GM19395 (cell line): ENCODE measurements around the gene DNA2.

Experiments
- ATAC-seq: cut with Tn5 transposase; IDR thresholded peaks from one replicate; pipeline ENCODE4 v1.9.1; 2021; ENCODE audit warnings: mild to moderate bottlenecking, moderate library complexity; ENCODE audit not compliant: unreplicated experiment

Gene DNA2

DNA sequence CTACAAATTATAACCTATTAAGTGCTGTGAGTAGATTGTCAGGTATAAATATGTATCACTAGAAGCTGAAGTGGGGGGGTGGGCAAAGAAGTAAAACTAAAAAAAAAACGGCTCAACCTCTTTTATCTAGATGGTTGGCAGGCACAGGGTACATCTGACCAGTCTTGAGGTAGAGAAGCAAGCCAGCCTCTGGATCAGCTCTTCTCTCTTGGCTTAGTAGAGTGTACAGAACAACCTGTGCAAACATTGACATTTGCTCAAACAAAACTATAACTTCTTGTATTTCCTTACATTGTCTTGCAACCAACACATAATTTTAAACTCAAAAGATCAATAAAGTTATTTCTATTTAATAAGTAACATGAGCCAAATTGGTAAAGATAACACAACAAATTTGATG, 25.6 kb downstream of the DNA2 start:
- ATAC-seq, result no peak

DNA sequence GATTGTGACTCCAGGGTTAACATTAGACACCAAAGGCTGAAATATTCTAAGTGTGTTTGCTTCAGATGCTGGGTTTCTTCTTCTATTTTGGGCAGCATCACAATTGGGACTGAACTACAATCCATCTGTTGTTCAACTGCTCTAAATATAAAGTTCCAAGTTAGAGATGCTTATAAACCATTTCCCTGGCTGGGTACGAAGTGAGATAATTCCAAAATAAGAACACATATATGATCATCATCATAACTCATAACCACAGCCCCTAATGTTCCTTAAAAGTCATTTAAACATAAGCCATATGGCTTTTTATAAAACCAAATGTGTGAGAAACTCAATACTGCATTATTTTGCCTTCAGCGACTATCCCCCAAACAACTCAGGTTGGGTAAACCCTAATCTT, 28.8 kb downstream of the DNA2 start:
- no peak for ATAC-seq

DNA sequence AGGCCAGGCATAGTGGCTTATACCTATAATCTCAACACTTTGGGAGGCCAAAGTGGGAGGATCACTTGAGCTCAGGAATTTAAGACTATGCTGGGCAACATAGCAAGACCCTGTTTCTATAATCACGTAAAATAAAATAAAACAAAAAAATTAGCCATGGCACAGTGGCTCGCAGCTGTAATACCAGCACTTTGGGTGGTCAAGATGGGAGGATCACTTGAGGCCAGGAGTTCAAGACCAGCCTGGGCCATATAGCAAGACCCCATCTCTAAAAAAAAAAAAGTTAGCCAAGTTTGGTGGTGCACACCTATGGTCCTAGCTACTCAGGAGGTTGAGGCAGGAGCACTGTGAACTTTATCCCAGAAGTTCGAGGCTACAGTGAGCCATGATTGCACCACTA, 30.9 kb downstream of the DNA2 start:
- ATAC-seq, result no peak

DNA sequence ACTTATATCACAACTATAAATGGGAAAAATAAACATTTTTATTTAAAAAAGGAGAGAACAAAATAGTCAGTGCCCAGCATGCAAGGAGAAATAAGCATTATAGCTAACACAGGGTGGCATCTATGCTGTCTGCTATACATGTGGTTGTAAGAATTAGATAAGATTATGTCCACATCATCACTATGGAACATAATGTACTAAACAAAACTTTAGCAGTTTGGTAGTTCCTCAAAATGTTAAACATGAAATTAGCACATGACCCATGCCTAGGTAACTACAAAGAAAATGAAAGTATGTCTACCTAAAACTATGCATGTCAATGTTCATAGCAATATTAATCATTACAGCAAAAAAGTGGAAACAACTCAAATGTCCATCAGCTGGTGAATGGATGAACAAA, 36.0 kb downstream of the DNA2 start:
- ATAC-seq, result no peak

DNA sequence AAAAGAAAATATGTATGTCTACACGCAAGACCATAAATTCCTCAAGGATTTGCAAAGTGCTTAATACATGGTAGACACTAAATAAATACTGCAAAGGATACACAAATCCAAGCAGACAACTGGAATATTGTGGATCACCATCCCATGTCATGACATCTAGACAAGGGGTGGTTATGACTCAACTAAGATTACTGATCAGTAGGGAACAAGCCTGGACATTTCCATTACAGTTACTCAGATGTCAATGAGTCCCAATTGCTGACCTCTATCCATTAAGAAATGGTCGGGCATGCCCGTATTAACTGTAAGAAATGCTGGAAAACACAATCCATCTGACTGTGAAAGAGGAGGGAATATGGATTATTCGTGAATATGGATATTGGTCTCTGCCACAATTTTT, 37.1 kb downstream of the DNA2 start:
- ATAC-seq, result no peak

DNA sequence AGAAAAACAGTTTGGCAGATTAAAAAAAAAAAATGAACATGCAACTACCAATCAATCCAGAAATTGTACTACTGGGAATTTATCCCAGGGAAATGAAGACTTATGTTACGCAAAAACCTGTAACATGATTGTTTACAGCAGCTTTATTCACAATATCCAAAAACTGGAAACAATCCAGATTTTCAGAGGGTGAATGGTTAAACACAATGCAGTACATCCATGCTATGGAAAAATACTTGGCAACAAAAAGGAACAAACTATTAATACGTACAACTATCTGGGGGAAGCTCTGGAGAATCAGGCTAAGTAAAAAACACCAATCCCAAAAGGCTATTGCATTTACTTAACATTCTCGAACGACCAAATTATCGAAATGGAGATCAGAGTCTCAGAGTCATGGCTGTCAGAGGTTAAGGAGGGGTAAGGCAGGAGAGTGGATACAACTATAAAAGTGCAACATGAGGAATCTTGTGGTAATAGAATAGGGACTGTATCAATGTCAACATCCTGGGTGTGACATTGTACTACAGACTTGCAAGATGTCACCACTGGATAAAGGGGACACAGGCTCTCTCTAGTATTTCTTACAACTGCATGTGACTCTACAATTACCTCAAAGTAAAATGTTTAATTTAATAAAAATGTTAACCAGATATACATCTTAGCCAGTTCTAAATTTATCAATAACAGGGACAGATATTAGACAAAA, 43.2 kb downstream of the DNA2 start:
- no peak for ATAC-seq

DNA sequence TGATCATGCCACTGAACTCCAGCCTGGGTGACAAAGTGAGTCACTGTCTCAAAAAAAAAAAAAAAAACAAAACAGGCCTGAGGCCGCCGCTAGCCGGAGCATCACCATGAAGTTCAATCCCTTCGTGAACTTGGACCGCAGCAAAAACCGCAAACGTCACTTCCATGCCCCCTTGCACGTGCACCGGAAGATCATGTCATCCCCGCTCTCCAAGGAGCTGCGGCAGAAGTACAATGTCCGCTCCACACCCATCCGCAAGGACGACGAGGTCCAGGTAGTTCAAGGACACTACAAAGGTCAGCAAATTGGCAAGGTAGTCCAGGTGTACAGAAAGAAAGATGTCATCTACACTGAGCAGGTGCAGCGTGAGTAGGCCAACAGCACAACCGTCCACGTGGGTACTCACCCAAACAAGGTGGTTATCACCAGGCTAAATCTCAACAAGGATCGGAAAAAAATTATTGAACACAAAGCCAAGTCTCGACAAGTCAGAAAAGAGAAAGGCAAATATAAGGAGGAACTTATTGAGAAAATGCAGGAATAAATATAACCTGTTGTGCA, 47.2 kb downstream of the DNA2 start:
- ATAC-seq, result no peak

DNA sequence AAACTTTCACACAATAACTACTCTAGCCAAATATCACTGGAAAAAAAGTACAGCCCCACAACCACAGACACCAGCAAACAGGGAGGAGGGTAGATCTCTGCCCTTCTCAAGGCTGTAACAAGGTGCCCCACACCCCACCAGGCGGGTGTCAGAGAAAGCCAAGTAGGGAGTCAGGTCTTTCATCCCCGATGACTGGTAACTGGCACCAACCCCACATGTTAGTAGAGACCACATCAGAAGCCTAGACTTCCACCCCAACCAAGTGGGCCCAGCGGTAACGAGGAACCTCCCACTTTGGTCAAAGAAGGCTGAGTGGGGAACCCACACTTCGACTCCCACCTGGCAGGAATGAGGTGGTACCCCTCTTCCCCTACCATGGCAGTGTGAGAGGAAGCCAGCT, 48.3 kb downstream of the DNA2 start:
- ATAC-seq, result no peak

DNA sequence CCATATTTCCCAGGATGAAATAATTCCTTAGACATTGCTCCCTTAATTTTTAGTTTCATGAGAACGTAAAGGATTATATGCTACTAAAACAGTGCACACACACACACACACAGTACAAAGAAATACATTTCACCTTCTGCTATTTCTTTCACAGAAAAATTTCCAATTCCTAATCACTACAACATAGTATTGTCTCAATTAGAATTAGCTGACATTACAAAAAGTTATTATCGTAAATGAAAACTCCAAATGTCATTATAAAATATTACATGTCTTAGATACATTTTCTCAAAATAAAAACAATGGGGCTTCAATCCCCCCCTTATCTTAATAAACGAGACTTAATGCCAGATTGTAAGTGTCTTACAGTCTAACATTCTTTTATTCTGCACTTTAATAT, 52.4 kb downstream of the DNA2 start:
- ATAC-seq, result no peak

DNA sequence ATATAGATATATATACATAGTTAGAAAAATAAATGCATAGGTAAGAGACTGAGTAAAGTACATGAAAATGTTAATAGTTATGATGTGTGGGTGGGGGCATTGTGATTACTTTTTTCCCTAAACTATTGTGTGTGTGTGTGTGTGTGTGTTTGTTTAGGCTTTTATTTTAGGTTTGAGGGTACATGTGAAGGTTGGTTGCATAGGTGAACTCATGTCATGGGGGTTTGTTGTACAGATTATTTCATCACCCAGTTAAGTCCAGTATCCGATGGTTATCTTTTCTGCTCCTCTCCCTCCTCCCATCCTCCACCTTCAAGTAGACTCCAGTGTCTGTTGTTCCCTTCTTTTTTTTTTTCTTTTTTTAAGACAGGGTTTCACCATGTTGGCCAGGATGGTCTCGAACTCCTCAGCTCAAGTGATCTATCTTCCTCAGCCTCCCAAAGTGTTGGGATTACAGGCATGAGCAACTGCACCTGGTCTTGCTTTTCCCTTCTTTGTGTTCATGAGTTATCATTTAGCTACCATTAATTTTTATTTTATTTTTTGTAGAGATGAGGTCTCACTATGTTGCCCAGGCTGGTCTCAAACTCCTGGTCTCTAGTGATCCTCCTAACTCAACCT, 62.8 kb downstream of the DNA2 start:
- no peak for ATAC-seq

DNA sequence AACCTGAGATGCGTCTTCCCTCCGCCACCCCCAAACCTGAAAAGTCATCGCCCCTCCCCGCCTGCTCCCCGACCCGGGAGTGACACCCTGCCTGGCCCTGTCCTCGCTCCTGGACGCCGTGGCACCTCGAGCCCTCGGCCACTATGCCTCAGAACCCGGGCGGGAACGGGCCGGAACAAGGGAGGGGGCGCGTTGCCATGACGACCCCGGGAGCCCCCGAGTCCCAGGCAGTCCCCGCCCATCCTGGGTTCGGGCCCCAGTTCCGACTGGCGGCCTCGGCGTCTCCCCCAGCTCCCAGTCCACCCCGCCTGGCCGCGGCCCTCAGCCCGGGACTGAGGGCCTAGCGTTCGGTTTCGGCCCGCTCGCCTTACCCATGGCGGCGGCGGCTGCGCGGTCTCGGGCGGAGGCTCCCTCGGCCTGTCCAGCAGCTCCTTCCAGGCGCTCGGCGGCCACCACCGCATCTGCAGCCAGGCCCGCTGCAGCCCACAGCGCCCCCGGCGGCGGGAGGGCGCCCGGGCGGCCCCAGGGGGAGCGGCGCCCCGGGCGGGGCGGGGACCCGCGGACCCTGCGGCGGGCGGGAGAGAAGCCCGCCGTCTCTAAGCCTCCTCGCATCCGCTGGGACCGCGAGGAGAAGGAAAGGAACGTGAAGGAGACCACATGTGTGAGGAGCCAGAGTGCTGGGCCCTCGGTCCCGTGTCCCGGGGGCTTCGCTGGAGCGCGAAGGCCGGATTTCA, 64.8 kb downstream of the DNA2 start, which contains the start of gene RUFY2:
TSS of gene RUFY2 (minus strand) at position 463 of the 734 bp plus-strand sequence. CDS start at position 375, 88 bp downstream.
- ATAC-seq, result peak; percentile 93

DNA sequence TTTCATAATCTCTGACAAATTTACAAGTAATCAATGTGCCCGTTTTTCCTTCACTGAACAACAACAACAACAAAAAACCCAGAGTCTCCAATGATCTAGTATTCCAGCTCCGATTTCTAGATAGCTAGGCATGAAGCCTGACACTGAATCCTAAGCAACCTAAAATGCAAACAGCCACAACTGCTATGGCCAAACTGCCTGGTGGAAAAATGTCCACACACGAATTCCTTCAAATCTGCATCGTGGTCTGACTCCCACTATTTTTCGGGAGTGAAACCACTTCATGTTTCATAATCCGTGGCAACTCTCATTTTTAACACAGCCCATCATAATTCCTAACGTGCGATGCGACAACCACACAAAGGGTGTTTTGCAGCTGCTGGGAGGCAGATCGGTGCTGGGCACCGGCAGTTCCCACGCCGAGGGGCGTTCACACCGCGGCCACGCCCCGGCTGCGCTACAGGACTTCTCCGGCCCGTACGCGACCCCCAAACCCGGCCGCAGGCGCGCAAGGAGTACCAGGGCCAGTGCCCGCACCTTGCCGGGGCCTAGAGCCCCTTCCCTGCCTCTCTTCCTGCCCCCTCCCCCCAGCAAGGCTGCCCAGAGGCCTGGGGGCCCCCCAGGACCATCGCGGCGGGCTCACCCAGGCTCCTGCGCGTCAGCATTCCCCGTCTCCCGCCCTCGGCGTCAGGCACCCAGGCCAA, 65.5 kb downstream of the DNA2 start:
- ATAC-seq, result peak; percentile 42

DNA sequence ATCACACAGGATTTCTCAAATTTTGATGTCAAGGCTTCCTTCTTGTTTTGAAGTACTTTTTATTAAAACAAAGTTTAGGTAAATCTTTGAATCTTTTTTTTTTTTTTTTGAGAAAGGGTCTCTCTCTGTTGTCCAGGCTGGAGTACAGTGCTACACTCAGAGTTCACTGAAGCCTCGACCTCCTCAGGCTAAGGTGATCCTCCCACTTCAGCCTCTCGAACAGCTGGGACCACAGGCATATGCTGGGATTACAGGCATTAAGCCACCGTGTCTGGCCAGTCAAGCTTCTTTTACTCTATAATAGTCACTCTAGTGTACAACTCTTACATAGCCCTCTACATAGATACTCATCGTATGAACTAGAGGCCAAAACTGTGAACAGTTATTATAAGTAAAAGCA, 68.1 kb downstream of the DNA2 start:
- ATAC-seq, result no peak

DNA sequence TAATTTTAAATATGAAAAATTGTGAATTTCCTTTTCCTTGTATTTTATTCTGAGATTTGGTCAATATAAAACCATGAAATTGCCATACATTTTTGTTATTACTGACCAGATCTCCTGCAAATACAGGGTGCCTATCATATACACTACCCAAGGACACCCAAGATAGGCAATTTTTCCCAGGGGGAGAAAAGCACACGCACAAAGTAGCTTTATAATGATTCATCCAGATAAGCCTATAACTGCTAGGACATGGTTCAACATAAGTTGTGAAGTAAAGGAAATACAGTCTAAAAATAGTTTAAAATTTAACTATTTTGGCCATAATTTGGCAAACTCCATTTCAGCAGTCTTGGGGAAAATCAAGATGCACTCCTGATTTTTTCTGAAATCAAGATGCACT, 69.5 kb downstream of the DNA2 start:
- ATAC-seq, result no peak

DNA sequence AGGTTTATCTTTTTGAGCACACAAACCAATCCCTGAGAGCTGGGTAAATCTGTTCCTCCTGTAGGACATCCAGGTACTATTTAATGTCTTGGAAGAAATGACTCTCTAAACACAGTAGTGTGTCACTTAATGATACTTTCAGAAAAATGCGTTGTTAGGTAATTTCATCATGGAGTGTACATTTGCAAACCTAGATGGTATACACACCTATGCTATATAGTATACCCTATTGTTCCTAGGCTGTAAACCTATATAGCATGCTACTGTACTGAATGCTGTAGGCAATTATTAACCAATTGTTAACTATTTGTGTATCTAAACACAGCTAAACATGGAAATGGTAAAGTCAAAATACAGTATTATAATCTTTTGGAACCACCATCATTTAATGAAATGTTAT, 74.8 kb downstream of the DNA2 start:
- ATAC-seq, result no peak

DNA sequence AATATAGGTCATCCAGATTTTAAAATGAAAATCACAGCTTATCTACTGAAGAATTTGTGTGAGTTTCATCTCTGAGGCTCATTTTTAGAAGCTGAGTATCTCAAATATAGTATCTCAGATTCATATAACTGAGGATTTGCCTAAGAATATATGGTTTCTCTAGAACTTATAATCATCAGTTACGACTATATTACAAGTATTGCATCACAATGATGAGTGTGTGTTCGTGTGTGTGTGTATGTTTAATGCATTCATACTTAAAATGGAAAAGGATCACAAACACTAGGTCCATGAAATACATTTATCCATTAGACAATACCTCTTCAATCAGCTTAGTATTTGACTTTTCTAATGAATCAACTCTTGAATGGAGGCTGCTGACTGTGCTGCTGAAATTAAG, 86.0 kb downstream of the DNA2 start:
- no peak for ATAC-seq

DNA sequence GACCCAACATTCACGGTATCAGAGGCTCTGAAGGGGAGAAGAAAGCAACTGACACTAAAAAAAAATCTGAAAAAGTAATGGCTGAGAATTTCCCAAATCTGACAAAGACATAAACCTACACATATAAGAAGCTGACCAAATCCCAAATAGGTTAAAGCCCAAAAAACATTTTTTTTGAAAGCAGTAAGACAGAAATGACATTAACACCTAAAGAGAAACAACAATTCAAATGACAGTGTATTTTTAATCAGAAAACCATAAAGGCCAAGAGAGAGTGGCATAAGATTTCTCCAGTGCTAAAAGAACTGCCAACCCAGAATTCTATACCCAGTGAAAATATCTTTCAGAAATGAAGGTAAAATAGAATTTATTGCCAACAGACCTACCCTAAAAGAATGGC, 100.2 kb downstream of the DNA2 start:
- no peak for ATAC-seq

DNA sequence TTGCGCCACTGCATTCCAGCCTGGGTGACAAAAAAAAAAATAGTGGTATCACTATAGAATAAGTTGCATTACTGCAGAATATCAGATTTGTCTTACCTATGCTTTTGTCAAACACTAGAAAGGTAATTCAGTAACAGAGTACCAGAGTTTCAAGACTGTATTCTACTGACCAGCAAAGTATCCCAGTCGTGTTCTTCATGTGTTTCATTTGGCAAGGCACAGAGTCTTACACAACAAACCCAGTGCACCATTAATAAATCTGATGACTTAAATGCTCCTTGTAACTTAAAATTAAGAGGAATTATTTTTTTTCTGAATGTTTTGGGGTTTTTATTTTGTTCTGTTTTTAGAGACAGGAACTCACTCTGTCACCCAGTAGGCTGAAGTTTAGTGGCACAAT, 104.7 kb downstream of the DNA2 start:
- ATAC-seq, result no peak

DNA sequence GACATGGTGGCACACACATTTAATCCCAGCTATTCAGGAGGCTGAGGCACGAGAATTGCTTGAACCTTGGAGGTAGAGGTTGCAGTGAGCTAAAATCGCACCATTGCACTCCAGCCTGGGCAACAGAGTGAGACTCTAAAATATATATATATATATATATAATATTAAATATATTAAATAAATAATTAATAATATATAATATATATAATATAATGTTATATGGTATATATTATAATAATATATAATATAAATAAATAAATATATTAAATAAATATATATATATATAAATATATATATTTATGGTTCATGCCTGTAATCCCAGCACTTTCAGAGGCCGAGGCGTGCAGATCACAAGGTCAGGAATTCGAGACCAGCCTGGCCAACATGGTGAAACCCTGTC, 105.2 kb downstream of the DNA2 start:
- no peak for ATAC-seq

DNA sequence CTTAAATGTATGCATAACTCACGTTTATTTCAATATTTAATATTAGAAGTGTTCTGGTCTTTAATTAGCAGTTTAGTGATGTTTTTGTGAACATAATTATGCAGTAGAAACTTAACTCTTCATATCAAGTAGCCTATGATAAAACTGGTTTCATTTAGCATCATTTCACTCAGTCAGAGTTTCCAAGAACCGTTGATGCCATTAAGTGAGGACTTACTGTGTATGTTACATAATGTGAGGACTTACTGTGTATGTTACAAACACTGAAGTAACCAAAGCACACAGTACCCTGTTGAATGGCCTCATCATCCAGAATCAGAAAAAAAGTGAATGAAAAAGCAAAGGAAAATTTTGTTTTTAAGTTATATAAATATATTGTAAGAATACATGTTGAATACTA, 106.2 kb downstream of the DNA2 start:
- no peak for ATAC-seq
